Embryonic facial prominence (tissue), 1 donor: ENCODE results near the gene RELT.

Experiments used
- DNase-seq: peaks from one replicate; pipeline ENCODE4 v3.0.0-alpha.2; 2016; ENCODE audit errors: extremely low spot score

RELT gene

GRCh38 chr11:73347067-73347466 is 29.1 kb upstream of the RELT start:
- DNase-seq: no peak

DNA sequence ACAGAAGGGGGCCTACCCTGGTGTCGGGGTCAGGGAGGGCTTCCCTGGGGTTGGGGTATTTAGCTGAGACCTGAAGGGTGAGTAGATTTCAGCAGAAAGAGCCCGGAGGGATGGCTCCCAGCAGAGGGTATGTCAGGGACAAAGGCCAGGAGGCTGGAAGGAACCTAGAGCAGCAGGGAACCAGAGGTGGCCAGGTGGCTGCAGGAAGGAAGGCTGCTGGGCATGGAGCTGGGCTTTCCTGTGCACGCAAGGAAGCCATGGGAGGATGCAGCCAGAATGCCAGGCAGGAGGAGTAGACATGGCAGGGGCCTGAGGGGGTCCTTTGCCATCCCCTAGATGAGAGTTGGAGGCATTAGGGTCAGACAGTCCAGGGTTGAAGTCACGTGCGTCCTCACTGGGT is 27.4 kb upstream of the RELT start:
- DNase-seq: no peak

DNA sequence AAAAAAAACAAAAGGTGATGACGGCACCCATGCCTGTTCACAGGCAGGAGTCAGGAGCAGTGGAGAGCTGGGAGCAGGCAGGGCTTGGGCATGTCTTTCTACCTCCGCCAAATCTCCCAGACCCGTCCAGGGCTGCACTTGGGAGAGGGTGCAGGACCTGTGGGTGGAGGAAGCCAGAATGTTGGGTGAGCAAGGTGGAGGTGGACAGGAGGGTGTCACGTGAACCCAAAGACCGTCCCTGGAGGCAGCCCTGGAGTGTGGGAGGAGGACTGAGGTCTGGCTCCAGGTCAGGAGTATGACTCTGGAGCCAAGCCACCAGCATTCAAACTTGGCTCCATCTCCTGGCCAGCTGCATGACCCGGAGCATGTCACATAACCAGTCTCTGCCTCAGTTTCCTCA is 26.6 kb upstream of the RELT start:
- no peak for DNase-seq

GRCh38 chr11:73350908-73351636 is 25.1 kb upstream of the RELT start:
- DNase-seq: peak; percentile 54

DNA sequence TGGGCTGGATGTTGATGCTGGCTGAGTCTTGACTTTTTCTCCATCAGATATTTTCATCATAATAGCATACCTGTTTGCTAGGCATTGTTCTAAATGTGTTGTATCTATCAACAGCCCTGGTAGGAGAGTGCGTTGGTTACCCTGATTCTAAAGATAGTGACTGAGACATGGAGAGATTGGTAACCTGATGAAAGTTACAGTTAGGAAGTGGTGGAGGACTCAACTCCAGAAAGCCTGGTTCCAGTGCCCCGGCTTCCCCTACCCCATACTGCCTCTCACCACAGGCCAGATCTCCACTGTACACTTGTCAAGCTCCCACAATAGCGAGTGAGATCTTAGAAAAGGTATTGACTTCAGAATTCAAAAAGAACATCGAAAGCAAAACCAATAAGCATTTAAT is 22.8 kb upstream of the RELT start:
- no peak for DNase-seq

GRCh38 chr11:73355109-73355508 is 21.1 kb upstream of the RELT start:
- DNase-seq: no peak

GRCh38 chr11:73356979-73357860 is 19.0 kb upstream of the RELT start:
- DNase-seq: no peak

- DNase-seq: no peak
Observed at GRCh38 chr11:73358071-73358470, 18.1 kb upstream of the RELT start.

DNA sequence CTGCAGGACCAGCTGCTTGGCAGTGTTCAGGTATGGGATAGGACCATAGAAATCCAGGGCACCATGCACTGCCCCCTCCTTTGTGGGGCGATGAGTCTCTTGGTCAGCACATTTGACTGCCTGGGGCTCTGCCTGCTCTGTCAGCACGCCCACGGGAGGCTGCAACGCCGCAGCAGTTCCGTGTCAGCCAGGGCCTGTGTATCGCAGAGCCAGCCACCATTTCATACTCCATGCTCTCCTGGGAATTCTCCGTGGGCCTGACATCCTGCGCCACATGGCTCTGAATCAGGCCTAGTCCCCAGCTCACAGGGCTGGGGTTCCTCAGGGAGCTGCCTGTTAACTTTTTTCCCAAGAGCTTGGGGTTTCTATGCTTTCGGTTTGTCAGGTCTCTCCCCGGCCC is 16.9 kb upstream of the RELT start:
- no peak for DNase-seq

DNA sequence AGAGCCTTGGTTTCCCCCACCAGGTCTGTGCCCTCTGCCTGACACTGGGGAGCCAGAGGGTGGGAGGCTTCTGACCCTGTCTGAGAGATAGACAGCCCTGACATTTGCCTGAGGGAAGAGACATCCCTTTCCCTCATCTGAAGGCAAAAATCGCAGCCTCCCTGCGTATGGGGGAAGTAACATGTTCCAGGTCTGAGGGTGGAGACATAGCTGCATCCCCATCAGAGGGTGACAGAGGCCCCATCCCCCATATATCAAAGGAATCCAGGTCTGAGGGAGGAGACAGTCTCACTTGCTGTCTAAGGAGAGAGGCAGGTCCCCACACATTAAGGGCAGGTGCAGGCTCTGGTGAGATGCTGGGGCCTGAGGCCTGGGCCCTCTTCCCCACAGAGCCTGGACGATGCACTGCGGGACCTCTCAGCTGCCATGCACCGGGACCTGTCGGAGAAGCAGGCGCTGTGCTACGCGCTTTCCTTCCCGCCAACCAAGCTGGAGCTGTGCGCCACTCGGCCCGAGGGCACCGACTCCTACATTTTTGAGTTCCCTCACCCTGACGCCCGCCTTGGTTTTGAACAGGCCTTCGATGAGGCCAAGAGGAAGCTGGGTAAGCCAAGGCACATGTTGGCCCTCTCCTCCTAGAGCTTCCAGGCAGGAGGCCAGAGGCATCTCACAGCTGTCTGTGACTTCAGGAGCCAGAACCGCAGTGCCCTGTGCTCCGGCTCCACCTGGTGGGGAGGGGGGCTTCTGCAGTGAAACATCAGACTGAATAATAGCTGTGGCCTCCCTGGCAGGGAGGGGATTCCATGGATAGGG is 16.1 kb upstream of the RELT start:
- no peak for DNase-seq

DNA sequence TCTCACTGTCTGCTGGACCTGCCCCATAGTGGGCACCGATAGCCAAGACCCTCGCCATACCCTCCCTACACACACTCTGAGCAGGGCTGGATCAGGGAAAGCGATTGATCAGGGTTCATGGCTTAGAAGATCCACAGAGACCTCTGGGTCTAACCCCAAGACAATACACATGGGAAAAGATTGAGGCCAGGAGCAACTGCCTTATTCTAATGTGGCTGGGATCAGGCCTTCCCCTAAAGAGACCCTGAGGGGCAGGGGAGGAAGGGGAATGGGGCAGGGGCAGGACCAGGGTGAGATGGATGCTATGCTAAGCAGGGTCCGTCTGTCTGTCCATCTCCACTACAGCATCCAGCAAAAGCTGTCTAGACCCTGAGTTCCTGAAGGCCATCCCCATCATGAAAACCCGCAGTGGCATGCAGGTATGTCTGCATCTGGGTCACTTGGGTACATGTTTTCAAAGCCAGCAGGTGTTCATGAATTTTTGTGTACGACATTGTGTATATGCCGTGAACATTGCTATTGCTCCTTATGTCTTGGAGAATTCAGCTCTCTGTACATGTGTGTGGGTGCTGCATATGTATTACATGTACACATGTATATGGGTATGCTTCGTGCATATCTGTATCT is 15.3 kb upstream of the RELT start:
- DNase-seq: no peak

DNA sequence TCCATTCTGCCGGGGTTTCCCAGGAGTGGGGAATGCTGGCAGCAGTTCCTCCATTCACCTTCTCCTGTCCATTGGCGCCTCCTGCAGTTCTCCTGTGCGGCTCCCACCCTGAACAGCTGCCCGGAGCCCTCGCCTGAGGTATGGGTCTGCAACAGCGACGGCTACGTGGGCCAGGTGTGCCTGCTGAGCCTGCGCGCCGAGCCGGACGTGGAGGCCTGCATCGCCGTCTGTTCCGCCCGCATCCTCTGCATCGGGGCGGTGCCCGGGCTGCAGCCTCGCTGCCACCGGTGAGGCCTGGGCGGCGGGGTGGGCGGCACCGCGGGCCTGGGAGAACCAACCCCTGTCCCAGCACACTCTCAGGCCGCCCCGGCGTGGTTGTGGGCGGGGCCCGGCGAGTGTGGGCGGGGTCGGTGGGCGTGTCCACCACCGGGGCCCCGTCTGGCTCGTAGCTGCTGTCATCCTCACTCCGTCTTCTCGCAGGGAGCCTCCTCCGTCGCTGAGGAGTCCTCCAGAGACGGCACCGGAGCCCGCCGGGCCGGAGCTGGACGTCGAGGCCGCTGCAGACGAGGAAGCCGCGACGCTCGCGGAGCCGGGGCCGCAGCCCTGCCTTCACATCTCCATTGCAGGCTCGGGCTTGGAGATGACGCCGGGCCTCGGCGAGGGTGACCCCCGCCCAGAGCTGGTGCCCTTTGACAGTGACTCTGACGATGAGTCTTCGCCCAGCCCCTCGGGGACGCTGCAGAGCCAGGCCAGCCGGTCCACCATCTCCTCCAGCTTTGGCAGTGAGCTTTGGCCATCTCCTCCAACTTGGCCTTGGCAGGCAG is 14.0 kb upstream of the RELT start:
- no peak for DNase-seq

DNA sequence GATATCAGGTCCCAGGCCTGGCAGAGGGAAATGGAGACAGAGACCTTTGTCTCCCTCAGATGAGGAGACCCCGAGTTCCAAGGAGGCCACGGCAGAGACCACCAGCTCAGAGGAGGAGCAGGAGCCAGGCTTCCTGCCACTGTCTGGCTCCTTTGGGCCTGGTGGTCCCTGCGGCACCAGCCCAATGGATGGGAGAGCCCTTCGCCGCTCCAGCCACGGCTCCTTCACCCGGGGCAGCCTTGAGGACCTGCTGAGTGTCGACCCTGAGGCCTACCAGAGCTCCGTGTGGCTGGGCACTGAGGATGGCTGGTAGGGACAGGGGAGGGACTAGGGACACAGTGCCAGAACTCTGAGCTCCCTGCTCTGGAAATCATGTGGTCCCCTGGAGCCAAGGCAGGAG is 13.1 kb upstream of the RELT start:
- DNase-seq: no peak

DNA sequence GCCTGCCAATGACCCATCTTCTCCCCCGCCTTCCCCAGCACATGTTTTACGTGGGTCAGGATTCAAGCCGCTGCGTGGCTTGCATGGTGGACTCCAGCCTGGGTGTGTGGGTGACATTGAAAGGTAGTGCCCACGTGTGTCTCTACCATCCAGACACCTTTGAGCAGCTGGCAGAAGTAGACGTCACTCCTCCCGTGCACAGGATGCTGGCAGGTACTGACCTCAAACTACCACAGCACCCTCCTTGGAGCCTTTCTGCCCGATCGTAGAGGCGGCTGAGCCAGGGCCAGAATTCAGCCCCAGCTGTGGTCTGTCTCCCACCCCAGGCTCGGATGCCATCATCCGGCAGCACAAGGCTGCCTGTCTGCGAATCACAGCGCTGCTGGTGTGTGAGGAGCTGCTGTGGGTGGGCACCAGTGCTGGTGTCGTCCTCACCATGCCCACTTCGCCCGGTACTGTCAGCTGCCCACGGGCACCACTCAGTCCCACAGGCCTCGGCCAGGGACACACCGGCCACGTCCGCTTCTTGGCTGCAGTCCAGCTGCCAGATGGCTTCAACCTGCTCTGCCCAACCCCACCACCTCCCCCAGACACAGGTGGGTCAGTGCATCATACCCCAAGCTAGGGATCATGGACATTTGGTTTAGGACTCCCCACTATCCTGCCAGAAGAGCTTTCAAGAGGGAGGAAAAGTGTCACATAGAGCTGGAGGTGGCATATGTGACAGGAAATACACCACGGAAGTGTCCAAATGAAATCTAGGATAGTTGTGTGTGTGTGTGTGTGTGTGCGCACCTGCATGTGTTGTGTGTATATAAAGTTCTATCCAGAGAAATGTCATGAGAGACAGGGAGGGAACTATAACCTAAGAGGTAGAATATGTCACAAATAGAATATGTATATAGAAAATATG is 10.6 kb upstream of the RELT start:
- DNase-seq: no peak

DNA sequence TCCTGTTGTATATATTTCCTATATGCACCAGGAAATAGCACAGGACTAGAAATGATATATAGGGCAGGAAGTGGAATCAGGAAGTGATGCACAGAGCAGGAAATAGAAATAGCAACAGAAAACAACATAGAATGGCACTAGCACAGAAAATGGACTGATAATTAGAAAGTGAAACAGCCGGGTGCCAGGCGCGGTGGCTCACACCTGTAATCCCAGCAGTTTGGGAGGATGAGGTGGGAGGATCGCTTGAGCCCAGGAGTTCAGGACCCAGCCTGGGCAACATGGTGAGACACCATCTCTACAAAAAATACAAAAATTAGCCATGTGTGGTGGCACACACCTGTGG is 10.0 kb upstream of the RELT start:
- DNase-seq: no peak

DNA sequence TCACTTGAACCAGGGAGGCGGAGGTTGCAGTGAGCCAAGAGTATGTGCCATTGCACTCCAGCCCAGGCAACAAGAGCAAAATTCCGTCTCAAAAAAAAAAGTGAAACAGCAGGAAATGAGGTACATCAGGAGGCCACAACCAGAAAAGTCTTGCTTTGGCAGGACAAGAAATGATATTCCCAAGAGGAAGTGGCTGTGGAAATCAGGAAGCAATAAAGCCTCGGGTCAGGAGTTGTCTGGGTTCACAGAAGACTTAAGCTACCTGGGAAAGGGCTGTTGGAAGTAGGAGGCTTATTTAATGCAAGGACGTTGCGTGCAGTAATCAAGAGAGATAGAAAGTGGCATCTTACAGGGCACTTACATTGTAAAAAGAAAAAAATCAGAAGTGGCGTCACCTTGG is 9.2 kb upstream of the RELT start:
- no peak for DNase-seq

DNA sequence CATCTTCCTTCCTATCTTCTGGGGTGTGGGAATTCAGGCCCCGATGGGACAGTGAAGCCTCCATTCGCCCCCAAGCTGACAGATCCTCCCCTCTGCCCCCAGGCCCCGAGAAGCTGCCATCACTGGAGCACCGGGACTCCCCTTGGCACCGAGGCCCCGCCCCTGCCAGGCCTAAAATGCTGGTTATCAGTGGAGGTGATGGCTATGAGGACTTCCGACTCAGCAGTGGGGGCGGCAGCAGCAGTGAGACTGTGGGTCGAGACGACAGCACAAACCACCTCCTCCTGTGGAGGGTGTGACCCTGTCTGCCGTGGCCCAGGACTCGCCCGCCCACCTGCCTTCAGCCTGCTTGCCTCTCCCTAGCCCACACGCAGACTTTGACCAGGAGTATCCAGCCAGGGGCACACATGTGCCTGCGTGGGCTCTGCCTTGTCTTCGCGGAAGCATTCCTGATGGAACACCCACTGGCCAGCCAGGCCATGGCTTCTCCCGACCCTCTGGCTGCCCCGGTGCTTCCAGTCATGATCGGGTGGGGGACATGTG is 8.6 kb upstream of the RELT start:
- no peak for DNase-seq

DNA sequence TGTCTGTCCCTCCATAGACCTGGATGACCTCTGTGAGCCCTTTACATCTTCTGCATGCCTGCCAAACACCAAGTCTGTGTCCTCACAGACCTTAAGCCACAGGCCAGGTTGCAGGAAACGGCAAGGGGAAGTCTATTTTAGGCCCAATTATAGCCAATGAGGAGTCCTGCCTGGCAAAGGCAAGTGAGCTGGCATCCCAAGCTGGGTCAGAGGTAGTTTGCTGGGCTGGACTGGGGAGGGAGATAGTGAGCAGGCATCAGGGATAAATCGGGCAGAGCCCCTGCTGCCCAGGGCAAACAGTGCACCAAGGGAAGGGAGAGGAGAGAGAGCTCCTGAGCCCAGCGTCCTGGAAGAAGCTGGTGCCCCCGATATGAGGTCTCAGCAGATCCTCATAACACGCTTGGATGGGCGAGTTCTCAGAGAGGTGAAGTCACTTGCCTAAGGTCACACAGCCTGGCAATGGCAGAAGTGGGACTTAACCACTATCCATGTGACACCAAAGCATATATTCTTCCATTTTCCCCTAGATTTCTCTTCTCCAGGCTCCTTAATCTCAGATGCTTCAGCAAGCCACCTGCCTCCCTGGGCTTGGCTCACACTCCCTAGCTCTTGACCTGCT is 3.7 kb upstream of the RELT start:
- no peak for DNase-seq

DNA sequence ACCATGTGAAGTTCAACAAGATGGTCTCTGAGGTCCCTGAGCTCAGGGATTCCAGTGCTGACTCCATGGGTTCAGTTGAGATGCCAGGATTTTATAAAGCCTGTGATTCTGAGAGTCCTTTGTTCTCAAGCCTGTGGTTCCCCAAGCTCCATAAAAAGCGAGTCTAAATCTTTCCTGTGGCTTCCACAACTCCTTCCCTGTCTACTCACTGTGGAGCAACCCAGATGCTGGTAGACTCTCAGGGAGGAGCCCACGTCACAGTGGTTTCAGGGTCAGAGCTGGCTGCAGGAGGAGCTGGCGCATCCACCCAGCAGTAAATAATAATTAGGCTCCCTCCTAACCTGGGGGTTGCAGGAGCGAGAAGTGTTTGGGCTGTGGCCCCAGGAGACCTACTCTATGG is 2.0 kb upstream of the RELT start:
- DNase-seq: no peak

- DNase-seq: no peak
Observed at GRCh38 chr11:73375830-73376159, 404 bp upstream of the RELT start.
